HG02973 (cell line): ENCODE results near the gene TENM4.
"Not testable (repeated sequence)": the region's sequence is repeated elsewhere in the genome, so short reads cannot be mapped to it uniquely, and the experiment has no call there.

Source experiments
- ATAC-seq: cut with Tn5 transposase; IDR thresholded peaks from one replicate; pipeline ENCODE4 v1.9.1; 2021; ENCODE audit warnings: moderate library complexity; ENCODE audit not compliant: unreplicated experiment

The TENM4 gene

DNA sequence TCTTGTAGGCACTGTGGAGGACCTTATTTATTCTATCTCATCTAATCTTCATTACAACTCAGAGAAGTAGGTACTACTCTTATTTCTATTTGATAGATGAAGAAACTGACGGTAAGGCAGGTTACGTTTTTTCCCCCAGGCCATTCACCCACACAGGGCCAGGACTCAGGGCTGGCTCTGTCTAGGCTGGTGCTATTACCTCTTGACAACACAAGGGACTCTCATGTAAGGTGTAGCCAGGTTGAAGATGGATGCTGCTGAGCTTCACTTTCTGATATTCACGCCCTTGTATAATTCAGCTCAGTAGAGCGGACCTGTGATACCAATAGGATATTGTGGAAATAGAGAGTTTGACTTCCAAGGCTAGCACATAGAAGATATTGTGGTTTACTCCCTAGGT lies 453.1 kb downstream of the TENM4 start:
- ATAC-seq = no peak

DNA sequence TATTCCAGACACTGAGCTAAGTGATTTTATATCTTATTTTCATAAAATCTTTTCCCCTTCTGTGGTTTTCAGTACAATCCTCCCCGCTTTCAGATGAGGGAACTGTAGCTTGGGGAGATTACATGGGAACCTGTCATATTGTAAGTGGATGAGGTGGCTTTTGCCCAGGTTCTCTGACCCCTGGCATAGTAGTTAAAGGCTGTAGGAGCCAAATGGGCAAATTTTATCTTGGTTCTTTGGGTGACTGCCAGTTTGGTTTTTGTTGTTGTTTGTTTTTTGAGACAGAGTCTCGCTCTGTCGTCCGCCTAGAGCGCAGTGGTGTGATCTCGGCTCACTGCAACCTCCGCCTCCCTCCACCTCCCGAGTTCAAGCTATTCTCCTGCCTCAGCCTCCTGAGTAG lies 454.5 kb downstream of the TENM4 start:
- ATAC-seq = no peak

DNA sequence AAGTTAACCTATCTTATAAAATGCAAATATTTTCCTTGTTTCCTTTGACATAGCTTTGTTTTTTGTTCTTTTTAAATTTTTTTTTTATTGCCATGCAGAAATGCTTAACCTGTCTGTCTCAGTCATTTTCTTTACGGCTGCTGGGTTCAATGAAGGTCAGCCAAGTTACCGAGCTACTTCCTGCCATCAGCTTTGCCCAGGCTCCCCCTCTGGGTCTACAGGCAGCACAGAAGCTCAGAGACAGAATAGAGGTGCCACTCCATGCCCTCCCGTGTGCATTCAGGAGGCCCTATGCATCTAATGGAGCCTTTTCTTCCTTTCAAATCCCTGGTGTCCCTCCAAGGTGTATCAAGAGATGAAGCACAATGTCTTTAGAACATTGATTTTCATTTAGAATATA lies 455.2 kb downstream of the TENM4 start:
- no peak for ATAC-seq

DNA sequence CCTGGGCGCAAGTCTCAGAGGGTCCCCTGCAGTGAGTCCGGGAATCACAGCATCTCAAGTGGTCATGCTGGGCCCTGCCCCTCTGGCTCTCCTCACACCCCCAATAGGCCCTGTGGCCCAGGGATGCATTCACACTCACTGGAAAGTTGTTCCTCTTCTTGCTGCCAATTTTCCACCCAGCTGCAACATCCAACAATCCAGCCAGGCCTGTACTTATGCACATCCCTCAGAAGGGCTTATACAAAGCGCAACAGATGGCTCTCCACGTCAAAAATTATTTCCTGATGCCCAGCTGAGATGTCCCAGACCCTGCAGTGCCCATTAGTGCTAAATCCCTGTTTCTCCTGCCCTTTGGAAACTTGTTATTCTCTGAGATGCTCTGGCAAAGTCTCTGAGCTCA lies 458.4 kb downstream of the TENM4 start:
- no peak for ATAC-seq

DNA sequence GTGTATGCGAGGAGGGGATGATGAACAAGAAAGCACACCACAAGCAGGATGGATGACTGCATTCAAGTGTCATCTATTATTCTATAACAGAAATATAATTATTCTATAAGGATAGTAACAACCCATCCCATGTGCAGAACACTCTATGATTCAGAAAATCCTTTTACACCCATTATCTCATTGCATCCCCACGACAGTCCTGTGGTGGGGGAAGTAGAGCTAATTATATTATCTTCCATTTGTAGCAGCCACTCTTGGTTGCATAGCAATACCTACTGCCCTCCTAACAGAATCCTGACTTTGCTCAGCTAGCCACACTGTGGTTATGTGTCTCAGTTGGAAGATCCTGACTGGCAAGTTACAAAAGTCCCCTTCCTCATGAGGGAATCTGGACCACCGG lies 459.7 kb downstream of the TENM4 start:
- ATAC-seq = no peak

DNA sequence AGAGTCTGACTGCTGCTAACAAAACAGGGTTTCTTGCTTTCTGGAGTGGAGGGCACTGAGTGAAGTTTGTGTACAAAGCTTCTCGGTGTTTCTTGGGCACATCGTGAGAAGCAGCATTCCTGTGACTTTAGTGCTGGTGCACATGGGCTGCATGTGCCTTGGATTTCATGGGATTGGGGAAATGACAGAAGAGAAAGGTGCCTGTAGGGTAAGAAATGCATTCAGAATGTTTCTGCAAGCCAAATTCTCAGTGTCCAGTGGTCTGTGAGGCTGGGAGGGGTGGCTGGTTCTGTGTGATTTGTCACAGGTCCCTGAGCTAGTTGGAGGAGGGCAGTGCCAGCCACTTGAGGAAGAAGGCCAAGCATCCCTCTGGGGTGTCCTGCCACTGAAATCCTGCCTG lies 462.0 kb downstream of the TENM4 start:
- ATAC-seq = no peak

DNA sequence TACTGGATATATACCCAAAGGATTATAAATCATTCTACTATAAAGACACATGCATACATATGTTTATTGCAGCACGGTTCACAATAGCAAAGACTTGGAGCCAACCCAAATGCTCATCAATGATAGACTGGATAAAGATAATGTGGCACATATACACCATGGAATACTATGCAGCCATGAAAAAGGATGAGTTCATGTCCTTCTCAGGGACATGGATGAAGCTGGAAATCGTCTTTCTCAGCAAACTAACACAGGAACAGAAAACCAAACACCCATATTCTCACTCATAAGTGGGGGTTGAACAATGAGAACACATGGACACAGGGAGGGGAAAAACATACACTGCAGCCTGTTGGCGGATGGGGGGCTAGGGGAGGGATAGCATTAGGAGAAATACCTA lies 463.0 kb downstream of the TENM4 start:
- not testable (repeated sequence) for ATAC-seq

DNA sequence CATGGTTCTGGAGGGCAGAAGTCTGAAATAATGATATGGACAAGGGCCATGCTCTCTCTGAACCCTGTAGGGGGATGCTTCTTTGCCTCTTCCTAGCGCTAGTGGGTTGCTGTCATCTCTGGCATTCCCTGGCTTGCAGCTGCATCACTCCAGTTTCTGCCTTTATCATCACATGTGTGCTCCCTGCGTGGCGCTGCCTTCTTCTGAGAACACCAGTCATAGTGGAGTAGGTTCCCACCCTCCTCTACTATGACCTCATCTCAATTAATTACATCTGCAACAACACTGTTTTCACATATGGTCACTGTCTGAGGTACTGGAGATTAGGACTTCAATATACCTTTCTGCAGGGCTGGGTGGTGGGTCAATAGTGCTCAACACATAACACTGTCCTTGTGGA lies 463.8 kb downstream of the TENM4 start:
- no peak for ATAC-seq

DNA sequence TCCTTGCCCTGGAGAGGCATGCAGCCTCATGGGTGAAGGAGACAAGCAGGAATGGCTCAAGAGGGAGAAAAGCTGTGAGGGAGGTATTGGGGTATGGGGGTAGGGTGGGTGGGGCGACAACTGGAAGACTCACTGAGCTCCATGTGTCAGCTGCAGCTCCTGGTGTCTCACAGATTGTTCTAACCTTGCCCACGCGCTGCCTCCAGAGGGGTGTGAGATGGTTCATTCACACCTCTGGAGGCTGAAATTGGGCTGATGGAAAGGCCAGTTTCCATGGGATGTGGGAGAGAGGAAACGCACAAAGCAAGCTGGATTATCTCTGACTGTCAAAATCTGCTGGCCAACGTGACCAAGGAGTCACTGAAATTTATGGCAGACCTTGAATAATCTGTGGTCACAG lies 465.7 kb downstream of the TENM4 start:
- no peak for ATAC-seq

DNA sequence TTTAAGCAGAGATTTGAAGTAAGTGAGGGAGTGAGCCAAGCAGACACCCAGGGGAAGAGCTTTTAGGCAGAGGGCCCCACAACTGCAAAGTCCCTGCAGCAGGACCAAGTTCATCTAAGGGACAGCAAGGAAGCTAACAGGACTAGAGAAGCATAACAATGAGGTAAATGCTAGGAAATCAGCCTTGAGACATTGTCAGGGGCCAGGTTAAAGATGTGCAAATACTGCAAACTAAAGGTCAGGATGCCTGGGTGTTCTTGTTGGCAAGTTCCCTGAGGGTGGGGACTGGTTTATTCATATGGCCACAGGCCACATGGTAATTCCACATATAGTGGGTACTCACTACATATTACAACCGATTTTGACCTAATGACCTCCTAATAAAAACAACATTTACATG lies 467.0 kb downstream of the TENM4 start:
- ATAC-seq = no peak

DNA sequence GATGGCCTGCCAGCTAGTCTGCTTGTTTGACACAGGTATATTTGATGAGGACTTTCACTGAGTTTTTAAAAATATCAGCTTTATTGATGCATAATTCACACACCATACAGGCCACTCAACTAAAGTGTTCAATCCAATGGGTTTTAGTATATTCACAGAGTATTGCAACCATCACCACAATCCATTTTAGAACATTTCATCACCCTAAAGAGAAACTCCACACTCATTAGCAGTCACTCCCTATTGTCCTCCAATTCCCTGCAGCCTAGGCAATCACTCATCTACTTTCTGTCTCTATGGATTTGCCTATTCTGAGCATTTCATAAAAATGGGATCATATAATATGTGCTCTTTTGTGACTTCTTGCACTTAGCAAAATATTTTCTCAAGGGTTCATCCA lies 468.2 kb downstream of the TENM4 start:
- no peak for ATAC-seq

DNA sequence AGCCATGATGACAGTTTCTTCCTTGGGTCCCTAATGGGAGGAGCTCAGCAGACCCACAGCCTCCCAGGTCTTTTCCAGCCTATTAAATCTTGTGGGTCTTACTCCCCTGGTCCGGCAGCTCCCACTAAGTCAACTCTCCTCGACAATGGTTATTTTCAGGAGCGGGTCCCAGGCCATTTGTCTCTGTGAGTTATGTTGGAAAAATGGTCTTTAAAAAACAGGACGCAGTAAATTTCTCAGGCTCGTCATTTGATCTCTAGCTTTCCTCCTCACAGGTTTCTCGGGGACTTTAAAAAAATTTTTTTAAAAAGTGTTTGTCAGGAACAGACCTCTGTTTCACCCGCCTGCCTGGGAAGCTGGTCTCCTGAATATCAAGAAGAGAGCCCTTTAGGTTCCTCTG lies 468.7 kb downstream of the TENM4 start:
- no peak for ATAC-seq

DNA sequence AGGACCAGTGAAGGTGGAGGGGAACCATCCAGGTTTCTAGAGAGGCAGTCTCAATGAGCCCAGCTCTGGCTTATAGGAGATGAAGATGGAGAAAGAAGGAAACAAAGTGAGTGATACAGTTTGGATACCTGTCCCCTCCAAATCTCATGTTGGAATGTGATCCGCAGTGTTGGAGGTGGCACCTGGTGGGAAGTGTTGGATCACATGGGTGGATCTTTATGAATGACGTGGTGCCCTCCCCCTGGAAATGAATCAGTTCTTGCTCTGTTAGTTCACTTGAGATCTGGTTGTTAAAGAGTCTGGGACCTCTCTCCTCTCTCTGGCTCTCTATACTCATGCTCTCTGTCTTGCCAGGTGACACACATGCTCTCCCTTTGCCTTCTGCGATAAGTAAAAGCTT lies 473.0 kb downstream of the TENM4 start:
- ATAC-seq = no peak

DNA sequence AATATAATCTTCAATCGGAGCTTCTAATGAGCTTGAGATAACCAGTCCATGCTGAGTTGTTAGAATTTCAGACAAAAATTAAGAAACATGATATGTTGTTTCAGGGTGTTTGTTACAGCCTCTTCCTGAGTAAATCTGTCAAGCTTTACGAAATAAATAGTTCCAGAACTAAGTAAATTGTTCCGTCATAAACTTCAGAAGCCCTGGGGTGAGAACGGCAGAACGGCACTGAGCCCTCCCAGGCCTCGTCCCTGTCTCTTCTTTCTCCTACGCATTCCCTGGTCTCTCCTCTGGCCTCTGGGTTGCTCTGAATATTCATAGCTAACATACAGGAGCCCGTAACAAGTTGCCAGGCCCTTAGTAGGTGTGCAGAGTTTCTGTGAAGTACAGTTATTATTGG lies 475.4 kb downstream of the TENM4 start:
- no peak for ATAC-seq

DNA sequence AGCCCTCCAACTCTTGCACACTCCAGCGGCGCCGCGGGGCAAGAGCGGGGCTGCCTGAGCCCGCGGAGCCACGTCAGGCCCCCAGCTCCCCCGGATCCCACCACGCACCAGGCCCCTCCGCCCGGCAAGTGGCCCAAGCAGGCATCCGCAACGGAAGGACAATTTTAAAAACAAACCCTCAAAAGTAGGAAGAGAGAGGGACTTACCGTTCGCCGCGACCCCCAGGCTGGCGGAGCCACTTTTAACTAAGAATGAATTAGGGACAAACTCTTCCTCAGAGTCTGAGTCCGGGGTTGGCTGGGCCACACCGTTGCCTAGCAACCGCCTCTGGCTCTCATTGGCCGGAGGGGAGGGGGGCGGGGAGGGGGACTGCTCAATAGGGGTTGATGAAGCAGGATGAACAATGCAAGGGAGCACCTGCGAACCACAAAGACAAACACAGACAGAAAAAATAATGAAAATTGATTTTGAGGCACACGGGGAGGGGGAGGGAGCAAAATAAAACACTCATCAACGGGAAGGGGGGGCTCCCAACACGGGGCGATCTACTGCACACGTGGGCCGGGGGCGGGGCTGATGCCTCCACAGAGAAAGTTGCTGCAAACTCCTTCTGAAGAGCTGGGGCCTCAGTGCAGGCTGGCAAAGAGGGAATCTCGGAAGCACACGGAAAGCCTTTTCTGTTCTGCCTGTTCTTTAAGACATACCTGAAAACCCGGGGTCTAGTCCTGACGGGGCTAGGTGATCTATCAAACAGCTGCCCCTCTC lies 478.7 kb downstream of the TENM4 start:
- ATAC-seq = no peak

DNA sequence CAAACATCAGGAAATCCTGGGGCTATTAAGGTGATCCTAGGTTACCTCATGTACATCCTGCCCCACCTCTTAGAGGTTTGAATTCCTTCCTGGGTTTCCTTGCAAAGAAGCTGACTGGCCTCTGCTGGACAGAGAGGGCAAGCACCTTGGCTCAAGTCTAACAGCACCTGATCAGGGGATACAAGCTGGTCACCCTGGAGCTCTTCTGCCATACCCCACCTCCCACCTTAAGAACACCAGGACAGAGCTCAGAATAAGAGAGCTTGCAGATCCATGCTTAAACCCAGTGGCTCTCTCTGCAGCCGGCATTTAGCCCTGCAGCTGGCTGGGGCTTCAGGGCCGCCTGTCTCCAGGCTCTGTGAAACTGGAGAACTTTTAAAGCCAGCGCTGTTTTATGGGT lies 479.6 kb downstream of the TENM4 start:
- ATAC-seq = no peak

DNA sequence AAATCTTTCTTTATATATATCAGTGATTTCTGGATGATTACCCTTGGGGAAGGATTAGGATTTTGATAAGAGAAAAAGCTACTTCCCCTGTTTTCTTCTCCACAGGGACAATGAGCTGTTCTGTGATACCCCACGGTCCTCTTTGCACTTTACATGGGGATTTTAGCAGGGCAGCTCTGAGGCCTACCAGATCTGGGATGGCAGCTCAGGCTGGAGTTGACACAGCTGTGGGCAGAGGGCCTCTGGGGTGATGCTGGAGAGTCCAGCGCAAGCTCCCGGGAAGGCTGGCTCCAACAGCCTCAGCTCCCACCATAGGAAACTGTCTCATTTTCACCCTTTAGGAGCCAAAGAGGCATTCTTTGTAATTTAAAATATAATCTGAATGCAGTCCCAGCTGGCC lies 482.4 kb downstream of the TENM4 start:
- ATAC-seq = no peak

DNA sequence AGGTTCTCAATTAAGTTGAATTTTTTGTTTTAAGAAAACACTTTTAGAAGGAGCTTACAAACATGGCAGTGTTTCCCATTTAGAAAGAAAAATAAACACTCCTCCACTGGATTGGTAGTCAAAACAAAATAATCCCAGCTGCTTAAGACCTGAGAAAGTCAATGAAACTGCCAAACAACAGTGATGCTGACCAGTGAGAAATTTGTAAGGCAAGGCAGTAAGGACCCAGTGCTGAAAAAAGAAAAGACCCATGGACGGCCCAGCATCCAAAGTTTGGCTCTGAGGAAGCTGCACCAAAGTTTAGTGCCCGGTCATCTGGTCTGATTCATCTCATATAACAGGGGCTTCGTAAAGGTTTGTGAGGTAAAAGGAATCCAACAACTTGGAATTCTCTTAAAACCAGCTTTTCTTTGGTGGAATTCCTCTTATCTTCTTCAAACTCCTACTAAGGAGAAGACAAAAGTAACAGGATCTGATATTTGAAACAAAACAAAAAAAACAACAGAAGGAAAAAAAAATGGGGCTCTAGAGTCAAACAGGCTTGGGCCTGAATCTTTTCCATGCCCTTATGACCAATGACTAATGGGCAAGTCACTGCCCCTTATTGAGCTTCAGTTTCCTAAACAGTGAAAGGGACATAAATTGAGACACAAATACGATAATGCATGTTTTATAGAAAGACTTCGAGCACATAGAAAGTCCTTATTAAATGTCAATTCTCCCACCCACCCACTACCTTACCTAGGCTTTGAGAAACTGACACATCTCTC lies 483.2 kb downstream of the TENM4 start:
- no peak for ATAC-seq

DNA sequence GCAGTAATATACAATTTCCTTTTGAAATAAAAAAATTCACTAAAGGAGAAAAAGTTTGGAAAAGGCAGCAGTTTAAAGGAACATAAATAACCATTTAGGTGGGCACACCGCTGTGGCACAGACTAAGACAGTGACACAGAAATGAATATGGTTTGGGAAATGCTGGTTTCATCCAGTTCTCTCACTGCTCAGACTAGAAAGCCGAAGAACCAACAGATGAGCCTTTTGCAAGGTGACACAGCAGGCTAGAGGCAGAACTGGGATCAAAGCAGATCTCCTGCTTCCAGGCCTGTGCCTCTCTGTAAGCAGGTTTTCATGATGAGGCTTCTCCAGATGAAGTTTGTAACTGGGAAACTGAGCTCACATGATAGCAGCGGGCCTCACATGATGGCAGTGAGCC lies 486.1 kb downstream of the TENM4 start:
- no peak for ATAC-seq

DNA sequence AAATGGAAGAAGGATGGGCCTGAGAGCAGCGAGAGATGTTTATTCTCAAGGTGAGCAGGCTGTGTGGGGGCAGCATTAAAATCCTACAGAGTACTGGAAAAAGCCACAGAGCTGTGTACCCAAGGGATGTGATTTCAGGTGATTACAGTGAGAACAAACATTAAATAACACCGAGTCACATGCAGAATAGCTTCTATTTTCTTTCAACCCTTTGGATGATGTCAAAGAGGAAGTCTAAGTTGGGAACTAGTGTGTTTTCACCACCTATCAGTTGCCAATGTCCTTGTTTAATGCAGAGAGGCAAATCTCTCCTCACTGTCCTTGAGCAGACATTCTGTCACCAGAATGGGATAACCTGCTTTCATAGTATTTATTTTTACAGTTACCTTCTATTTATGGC lies 486.6 kb downstream of the TENM4 start:
- ATAC-seq = no peak

DNA sequence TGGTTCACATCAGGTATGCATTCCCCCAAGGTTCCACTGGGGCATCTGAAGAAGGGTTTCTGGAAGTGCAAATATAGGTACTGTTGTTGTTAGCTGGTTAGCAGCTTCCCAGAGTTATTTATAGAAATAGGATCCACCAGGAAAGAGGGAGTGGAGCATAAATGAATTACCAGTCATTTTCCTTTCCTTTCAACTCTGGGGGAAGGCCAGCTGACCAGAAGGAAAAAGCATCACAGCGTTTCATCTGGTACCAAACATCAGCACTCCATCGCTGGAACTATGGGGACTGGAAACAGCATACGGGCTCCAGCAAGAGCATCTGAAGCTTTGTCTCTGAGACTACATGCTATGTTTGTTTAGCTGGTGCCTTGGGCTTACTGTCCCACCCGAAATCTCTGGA lies 487.9 kb downstream of the TENM4 start:
- ATAC-seq = no peak

DNA sequence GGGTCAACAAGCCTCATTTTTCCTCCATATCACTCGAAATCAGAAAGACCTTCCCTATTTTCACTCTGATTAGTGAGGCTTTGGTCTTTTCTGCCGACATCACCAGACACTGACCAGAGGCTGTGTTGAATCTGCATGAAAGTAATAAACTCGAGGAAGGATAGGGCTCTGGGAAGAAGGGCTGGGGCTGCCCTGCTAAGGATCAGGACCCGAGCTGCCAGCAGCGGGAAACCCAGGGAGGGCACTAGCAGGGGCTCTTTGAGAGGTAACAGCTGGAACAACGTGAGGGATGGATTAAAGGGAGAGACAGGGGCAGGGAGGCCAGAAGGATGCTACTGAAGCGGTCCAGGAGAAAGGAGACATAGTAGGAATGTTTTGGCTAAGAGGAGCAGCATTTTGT lies 488.7 kb downstream of the TENM4 start:
- ATAC-seq = no peak
